Measurements from ENCODE around the gene STOML3.

Gene STOML3

GRCh38 chr13:38941353-38941945, 49.2 kb downstream of the STOML3 start:
- H3K4me2 ChIP-seq (ENCODE audit: low read depth, low read length) = no peak overlapping the region
- no peak overlapping the region for H3K4me3 ChIP-seq (ENCODE audit: low read length)
- H3K9me3 ChIP-seq (replicated peaks; ENCODE audit: insufficient read depth, low read length) = no peaks in the 10 kb centered on the region
- H3K27me3 ChIP-seq (replicated peaks; ENCODE audit: insufficient read depth, low read length) = no peaks in the 10 kb centered on the region
- H3K36me3 ChIP-seq (replicated peaks; ENCODE audit: insufficient read depth, low read length) = no peaks in the 10 kb centered on the region
- no peaks in the 10 kb centered on the region for H4K20me1 ChIP-seq (ENCODE audit: insufficient read depth, low read length)
- H3F3A ChIP-seq (ENCODE audit: insufficient read depth, low read length) = no peaks in the 10 kb centered on the region
- no peak for TF ChIP-seq CTCF (IDR thresholded peaks at IDR 0.05; ENCODE audit: low read length)
- no peak for TF ChIP-seq EZH2phosphoT487 (IDR thresholded peaks at IDR 0.05; ENCODE audit: low read length)
- no peak for TF ChIP-seq EZH2 (optimal IDR thresholded peaks at IDR 0.05; ENCODE audit: low read depth, low read length)
- DNase-seq = no peak
- no peak overlapping the region for H2AFZ ChIP-seq (ENCODE audit: low read length)
- H3K9ac ChIP-seq (ENCODE audit: low read length) = no peak overlapping the region
- H3K4me1 ChIP-seq (ENCODE audit: low read length) = no peaks in the 10 kb centered on the region
- H3K9me2 ChIP-seq (replicated peaks; ENCODE audit: insufficient read depth, low read length) = no peaks in the 10 kb centered on the region
- no peak overlapping the region for H3K27ac ChIP-seq (ENCODE audit: low read length)
- H3K79me2 ChIP-seq (ENCODE audit: low read length) = no peaks in the 10 kb centered on the region

GRCh38 chr13:38933786-38934185, 56.8 kb downstream of the STOML3 start:
- TF ChIP-seq CTCF (IDR thresholded peaks at IDR 0.05; ENCODE audit: low read length) = no peak
- TF ChIP-seq EZH2 (optimal IDR thresholded peaks at IDR 0.05; ENCODE audit: low read depth, low read length) = no peak
- TF ChIP-seq EZH2phosphoT487 (IDR thresholded peaks at IDR 0.05; ENCODE audit: low read length) = no peak
- Histone ChIP-seq H3K27ac (ENCODE audit: low read length) (no peak overlapping the region), H3K4me3 (ENCODE audit: low read length) (no peak overlapping the region), H3K4me2 (ENCODE audit: low read depth, low read length) (no peak overlapping the region), H3F3A (ENCODE audit: insufficient read depth, low read length) (no peaks in the 10 kb centered on the region), H4K20me1 (ENCODE audit: insufficient read depth, low read length) (no peaks in the 10 kb centered on the region), H2AFZ (ENCODE audit: low read length) (no peak overlapping the region), H3K9me2 (replicated peaks; ENCODE audit: insufficient read depth, low read length) (no peaks in the 10 kb centered on the region), H3K9me3 (replicated peaks; ENCODE audit: insufficient read depth, low read length) (no peaks in the 10 kb centered on the region), H3K79me2 (ENCODE audit: low read length) (no peaks in the 10 kb centered on the region), H3K4me1 (ENCODE audit: low read length) (no peaks in the 10 kb centered on the region), H3K36me3 (replicated peaks; ENCODE audit: insufficient read depth, low read length) (no peaks in the 10 kb centered on the region), H3K9ac (ENCODE audit: low read length) (no peak overlapping the region), H3K27me3 (replicated peaks; ENCODE audit: insufficient read depth, low read length) (no peaks in the 10 kb centered on the region)
- DNase-seq = no peak

- Histone ChIP-seq H3K9ac (ENCODE audit: low read length) (no peak overlapping the region), H3K27me3 (replicated peaks; ENCODE audit: insufficient read depth, low read length) (no peaks in the 10 kb centered on the region), H3K9me2 (replicated peaks; ENCODE audit: insufficient read depth, low read length) (no peaks in the 10 kb centered on the region), H3K9me3 (replicated peaks; ENCODE audit: insufficient read depth, low read length) (no peaks in the 10 kb centered on the region), H2AFZ (ENCODE audit: low read length) (no peak overlapping the region), H3F3A (ENCODE audit: insufficient read depth, low read length) (no peaks in the 10 kb centered on the region), H3K36me3 (replicated peaks; ENCODE audit: insufficient read depth, low read length) (no peaks in the 10 kb centered on the region), H3K4me2 (ENCODE audit: low read depth, low read length) (no peak overlapping the region), H3K4me1 (ENCODE audit: low read length) (no peaks in the 10 kb centered on the region), H3K79me2 (ENCODE audit: low read length) (no peaks in the 10 kb centered on the region), H3K27ac (ENCODE audit: low read length) (no peak overlapping the region), H3K4me3 (ENCODE audit: low read length) (no peak overlapping the region), H4K20me1 (ENCODE audit: insufficient read depth, low read length) (no peaks in the 10 kb centered on the region)
- TF ChIP-seq EZH2 (optimal IDR thresholded peaks at IDR 0.05; ENCODE audit: low read depth, low read length) (no peak), CTCF (IDR thresholded peaks at IDR 0.05; ENCODE audit: low read length) (no peak)
- DNase-seq = no peak
These were observed 68.5 kb downstream of the STOML3 start for GRCh38 chr13:38922170-38922569.

All from MM.1S (cell line).